GM10266 (cell line): ENCODE measurements around the gene LSM4.

Experiments
- DNase-seq: peaks from one replicate; pipeline ENCODE4 v3.0.0; 2012; ENCODE audit errors: extremely low spot score
- TF ChIP-seq, protein P1 (sequence below): IDR thresholded peaks from 2 replicates; pipeline ENCODE4 v1.5.1; 2012; ENCODE audit warnings: mild to moderate bottlenecking, low read depth; ENCODE audit not compliant: control insufficient read depth, insufficient read depth; ENCODE audit errors: missing control alignments

LSM4 gene

DNA sequence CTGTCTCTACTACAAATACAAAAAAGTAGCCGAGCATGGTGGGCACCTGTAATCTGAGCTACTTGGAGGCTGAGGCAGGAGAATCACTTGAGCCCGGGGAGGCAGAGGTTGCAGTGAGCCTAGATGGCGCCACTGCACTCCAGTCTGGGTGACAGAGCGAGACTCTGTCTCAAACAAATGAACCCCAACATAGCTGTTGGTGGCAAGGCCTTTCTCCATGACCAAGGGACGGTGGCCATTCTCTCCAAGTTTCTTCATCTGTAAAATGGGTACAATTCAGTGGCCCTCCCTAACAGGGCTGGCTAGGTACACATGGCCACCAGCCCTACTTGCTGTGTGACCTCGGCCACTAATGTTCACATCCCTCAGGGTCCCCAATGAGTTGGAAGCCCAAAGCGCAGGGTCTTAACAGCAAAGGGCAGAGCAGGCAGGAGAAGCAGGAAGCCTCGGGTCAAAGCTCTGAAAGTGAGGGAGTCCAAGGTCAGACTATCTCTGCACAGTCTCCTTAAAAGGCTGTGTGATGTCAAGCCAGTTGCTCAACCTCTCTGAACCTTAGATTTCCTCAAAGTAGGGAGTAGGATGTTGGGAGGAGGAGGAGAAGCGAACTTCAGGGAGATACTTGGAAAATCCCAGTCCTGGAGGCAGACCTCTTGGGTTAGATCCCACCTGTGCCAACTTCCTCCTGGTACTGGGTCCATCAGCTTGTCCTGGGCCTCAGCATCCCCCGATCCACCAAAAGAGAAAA is 44.2 kb downstream of the LSM4 start:
- TF ChIP-seq, protein P1, sequence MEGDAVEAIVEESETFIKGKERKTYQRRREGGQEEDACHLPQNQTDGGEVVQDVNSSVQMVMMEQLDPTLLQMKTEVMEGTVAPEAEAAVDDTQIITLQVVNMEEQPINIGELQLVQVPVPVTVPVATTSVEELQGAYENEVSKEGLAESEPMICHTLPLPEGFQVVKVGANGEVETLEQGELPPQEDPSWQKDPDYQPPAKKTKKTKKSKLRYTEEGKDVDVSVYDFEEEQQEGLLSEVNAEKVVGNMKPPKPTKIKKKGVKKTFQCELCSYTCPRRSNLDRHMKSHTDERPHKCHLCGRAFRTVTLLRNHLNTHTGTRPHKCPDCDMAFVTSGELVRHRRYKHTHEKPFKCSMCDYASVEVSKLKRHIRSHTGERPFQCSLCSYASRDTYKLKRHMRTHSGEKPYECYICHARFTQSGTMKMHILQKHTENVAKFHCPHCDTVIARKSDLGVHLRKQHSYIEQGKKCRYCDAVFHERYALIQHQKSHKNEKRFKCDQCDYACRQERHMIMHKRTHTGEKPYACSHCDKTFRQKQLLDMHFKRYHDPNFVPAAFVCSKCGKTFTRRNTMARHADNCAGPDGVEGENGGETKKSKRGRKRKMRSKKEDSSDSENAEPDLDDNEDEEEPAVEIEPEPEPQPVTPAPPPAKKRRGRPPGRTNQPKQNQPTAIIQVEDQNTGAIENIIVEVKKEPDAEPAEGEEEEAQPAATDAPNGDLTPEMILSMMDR = peak; percentile 44
- DNase-seq = no peak

DNA sequence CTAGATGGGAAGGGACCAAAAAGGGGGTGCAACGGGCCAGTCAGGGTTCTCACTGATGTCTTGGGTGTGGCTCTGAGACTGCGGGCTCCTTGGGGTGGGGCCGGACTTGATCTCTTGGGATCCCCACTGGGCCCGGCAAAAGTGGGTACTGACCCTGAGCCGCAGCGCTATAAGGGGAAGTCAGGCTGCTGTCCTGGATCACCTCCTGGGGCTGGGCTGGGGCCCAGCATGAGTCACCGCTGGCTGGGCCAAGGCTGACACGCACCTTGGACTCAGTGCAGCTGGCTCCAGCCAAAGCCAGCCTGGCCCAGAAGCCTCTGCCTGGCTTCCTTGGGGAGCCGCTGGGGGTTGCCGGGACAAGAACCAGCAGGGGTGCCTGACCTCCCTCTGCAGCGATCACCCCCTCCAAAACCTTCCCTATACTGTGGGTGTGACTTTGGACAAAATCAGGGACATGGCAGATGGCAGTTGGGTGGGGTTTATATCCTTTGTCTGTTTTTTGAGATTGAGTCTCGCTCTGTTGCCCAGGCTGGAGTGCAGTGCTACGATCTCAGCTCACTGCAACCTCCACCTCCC is 48.0 kb downstream of the LSM4 start:
- no peak for DNase-seq
- TF ChIP-seq, protein P1 = no peak

DNA sequence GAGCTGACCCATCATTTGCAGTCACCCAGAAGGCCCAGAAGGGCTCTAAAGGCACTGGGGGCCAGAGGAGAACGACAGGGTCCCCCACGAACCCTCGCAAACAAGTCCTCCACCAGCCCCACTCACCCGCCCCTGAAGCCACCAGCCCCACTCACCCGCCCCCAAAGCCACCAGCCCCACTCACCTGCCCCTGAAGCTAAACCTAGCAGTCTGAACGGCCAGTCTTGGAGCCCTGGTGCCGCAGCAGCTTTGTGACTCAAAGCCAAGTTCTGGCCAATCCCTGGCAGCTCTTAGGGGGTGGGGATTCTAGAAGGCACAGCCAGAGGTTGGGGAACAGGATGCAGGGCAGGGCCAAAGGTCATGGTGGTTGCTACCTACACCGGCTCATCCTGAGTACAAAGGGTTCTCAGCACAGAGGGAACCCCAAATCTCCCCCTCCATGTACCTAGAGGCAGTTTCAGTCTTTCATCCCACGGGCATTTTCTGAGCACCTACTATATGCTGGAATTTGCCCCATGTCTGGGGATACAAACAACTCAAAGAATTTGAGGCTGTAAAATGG is 48.6 kb downstream of the LSM4 start, which contains the start of gene IQCN:
Gene IQCN, minus strand, starts transcription at position 234 of the 562 bp plus-strand sequence. CDS start 4,974 bp downstream, outside the sequence.
- no peak for DNase-seq
- TF ChIP-seq, protein P1 = no peak

DNA sequence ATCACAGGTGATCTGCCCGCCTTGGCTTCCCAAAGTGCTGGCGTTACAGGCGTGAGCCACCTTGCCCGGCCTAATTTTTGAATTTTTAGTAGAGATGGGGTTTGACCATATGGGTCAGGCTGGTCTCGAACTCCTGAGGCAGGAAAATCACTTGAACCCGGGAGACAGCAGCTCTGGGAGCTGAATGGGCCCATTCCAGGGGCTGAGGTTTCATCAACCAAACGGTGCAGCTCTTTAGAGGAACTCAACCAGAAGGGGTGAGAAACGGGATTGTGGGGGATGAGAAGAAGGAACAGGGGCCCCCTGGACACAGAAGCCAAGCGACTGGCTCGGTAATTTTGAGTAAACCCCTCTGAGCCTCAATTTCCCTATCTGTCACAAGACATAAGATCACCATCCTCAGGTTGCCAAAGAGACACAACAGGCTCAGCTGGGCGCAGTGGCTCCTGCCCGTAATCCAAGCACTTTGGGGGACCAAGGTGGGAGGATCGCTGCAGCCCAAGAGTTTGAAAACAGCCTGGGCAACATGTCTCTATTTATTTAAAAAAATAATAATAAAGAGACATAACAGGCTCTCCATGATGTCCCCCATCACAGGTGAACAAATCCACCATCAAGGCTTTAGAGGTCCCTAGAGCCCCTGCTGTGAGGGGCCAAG is 49.2 kb downstream of the LSM4 start:
- no peak for DNase-seq
- TF ChIP-seq, protein P1 = no peak

DNA sequence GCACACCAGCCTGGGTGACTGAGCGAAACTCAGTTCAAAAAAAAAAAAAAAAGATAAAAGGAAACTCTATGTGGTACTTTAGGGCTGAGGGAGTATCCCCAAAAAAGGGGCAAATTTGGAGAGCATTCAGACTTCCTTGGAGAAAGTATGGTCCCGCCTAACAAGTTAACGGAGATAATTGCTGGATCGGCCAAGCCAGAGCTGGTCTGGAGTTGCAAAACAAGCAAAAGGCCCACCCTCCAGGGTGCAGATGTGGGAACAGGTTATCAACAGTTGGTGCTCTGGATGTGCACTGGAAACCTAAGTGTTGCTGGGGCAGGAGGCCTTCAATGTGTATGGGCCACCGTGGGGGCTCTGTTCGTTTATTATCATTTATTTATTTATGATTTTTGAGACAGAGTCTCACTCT is 51.4 kb downstream of the LSM4 start:
- DNase-seq = no peak
- TF ChIP-seq, protein P1 = no peak

DNA sequence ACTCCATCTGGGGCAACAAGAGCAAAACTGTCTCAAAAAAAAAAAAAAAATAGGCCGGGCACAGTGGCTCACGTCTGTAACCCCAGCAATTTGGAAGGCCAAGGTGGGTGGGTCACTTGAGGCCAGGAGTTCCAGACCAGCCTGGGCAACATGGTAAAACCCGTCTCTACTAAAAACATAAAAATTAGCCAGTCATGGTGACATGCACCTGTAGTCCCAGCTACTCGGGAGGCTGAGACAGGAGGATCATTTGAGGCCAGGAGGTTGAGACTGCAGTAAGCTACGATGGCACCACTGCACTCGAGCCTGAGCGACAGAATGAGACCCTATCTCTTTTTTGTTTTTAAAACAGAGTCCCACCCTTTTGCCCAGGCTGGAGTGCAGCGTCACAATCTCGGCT is 52.5 kb downstream of the LSM4 start:
- no peak for DNase-seq
- TF ChIP-seq, protein P1 = no peak

DNA sequence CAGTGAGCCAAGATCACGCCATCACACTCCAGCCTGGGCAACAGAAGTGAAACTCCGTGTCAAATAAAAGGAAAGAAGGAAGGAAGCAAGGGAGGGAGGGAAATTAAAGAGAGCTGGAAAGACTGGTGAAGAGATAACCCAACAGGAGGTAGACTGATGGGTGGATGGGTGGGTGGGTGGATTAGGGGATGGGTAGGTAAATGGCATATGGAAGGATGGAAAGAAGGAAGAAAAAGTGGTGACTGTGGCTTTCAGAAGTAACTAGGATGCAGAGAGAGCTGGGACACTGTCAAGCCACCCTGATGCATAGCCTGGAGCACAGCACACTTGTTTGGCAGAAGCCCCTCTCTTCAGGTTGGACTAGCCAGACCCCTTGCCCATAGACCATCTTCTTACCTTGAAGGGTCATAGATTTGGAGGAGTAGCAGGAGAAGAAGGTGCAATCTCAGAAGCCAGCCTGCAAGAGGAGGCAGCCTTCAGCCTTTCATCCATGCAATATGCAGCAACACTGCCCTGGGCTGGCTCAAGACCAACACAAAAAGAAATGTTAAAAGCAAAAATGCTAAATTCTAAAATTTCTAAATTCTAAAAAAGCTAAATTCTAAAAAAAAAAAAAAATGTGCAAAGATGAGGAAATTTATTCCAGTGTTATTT is 53.7 kb downstream of the LSM4 start:
- TF ChIP-seq, protein P1 = no peak
- DNase-seq = no peak
